ENCODE data around the gene ZBTB5.

DNA sequence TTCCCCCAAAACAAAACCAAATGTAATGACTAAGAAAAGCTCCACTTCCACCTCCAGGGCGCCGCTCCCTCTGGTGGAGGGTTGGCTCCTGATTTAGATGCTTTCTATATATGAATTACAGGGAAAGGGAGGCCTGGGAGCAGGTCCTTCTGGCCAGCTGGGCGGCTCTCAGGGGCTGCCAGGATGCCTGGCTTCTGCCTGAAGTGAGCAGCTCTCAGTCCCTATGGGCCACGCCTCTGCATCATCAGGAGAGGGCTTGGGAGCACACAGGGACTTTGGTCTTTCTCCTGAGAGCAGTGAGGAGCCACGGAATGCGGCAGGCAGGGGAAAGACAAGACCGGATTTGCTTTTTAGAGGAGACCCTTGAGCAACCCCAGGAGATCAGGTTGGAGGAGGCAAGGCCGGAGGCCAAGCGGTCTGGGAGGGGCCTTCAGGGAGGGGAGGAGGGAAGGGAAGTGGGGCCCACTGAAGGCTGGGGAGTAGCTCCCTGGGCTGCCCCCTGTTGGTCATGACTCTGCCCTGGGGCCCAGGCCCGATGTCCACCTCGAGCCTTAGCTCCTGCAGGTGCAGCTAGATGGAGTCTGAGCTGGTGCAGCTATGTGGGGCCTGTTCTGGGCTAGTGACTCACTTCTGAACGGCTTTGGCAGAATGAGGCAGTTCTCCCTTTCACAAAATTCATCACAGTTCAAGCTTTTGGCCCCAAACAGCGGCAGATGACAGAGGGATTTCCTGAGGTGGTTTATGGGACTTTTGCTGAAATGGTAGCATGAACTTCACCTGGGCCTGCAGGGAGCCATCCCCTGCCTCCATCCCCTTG lies 54.1 kb downstream of the ZBTB5 start:
- TF ChIP-seq, protein P1, sequence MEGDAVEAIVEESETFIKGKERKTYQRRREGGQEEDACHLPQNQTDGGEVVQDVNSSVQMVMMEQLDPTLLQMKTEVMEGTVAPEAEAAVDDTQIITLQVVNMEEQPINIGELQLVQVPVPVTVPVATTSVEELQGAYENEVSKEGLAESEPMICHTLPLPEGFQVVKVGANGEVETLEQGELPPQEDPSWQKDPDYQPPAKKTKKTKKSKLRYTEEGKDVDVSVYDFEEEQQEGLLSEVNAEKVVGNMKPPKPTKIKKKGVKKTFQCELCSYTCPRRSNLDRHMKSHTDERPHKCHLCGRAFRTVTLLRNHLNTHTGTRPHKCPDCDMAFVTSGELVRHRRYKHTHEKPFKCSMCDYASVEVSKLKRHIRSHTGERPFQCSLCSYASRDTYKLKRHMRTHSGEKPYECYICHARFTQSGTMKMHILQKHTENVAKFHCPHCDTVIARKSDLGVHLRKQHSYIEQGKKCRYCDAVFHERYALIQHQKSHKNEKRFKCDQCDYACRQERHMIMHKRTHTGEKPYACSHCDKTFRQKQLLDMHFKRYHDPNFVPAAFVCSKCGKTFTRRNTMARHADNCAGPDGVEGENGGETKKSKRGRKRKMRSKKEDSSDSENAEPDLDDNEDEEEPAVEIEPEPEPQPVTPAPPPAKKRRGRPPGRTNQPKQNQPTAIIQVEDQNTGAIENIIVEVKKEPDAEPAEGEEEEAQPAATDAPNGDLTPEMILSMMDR (conservative IDR thresholded peaks at IDR 0.05; ENCODE audit: low read depth, low read length) = peak; percentile 51
- no peak for TF ChIP-seq EZH2 (IDR thresholded peaks at IDR 0.05; ENCODE audit: borderline replicate concordance, low read depth, low read length, poor library complexity, severe bottlenecking)

Measured in A673 (cell line).